HG03342 (cell line): ENCODE results near the gene LELP1.
"Not testable (repeated sequence)": the region's sequence is repeated elsewhere in the genome, so short reads cannot be mapped to it uniquely, and the experiment has no call there.

ENCODE experiments used
- ATAC-seq: cut with Tn5 transposase; IDR thresholded peaks from one replicate; pipeline ENCODE4 v1.9.1; 2021; ENCODE audit warnings: mild to moderate bottlenecking, moderate library complexity; ENCODE audit not compliant: unreplicated experiment

Gene LELP1

GRCh38 chr1:153228491-153228890, 25.3 kb downstream of the LELP1 start:
- no peak for ATAC-seq

GRCh38 chr1:153229076-153229829, 26.0 kb downstream of the LELP1 start:
- not testable (repeated sequence) for ATAC-seq

- ATAC-seq, result no peak
These were observed 28.1 kb downstream of the LELP1 start for GRCh38 chr1:153231363-153231762.

- ATAC-seq, result no peak
These were observed 28.6 kb downstream of the LELP1 start for GRCh38 chr1:153231785-153232184.

- no peak for ATAC-seq
These were observed 29.3 kb downstream of the LELP1 start for GRCh38 chr1:153232553-153232952.

- no peak for ATAC-seq
These were observed 30.2 kb downstream of the LELP1 start for GRCh38 chr1:153233448-153233847.

GRCh38 chr1:153238527-153238926, 35.3 kb downstream of the LELP1 start:
- no peak for ATAC-seq

- ATAC-seq, result no peak
These were observed 38.9 kb downstream of the LELP1 start for GRCh38 chr1:153242160-153242559.

- ATAC-seq, result no peak
These were observed 42.2 kb downstream of the LELP1 start for GRCh38 chr1:153245466-153245865.

GRCh38 chr1:153246018-153246417, 42.8 kb downstream of the LELP1 start:
- ATAC-seq, result no peak

GRCh38 chr1:153246825-153247224, 43.6 kb downstream of the LELP1 start:
- no peak for ATAC-seq

GRCh38 chr1:153248176-153248879, 45.1 kb downstream of the LELP1 start:
- ATAC-seq, result no peak

- no peak for ATAC-seq
These were observed 46.9 kb downstream of the LELP1 start for GRCh38 chr1:153250166-153250565.

- no peak for ATAC-seq
These were observed 47.9 kb downstream of the LELP1 start for GRCh38 chr1:153251087-153251486.

- ATAC-seq, result no peak
These were observed 48.3 kb downstream of the LELP1 start for GRCh38 chr1:153251562-153251961.

GRCh38 chr1:153251988-153252387, 48.8 kb downstream of the LELP1 start:
- no peak for ATAC-seq

GRCh38 chr1:153253076-153253475, 49.8 kb downstream of the LELP1 start:
- ATAC-seq, result no peak

- ATAC-seq, result no peak
These were observed 50.5 kb downstream of the LELP1 start for GRCh38 chr1:153253693-153254092.
